Measurements from ENCODE around the gene TUT1.

DNA sequence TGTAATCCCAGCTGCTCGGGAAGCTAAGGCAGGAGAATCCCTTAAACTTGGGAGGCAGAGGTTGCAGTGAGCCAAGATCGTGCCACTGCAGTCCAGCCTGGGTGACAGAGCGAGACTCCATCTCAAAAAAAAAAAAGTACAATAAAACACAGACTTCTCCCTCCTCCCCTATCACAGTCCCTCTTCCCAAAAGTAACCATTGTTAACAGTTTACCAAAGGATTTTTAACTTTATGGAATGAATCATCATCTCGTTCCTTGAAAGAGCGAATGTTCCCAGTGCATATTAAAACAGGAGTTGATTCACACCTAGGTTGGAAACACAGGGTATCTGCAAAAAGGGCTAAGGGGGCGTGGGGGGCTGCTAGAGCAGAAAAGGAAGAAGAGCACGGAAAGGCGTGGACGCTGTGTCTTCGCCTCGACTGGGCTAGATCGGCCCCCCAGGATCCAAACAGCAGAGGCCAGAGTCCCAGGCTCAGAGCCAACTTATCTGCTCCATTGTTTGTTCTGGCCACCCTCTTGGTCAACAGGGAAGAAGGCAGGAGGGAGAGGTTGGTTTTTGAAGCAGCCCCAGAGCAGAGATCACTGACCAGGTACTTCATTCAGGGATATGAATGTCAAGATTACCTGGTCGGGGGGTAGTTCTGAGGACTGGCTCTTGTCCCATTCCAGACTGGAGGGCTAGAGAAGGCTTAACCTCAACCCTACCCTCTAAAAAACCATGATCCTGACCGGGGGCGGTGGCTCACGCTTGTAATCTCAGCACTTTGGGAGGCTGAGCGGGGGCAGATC, 42.6 kb downstream of the TUT1 start:
- TF ChIP-seq, protein P1, sequence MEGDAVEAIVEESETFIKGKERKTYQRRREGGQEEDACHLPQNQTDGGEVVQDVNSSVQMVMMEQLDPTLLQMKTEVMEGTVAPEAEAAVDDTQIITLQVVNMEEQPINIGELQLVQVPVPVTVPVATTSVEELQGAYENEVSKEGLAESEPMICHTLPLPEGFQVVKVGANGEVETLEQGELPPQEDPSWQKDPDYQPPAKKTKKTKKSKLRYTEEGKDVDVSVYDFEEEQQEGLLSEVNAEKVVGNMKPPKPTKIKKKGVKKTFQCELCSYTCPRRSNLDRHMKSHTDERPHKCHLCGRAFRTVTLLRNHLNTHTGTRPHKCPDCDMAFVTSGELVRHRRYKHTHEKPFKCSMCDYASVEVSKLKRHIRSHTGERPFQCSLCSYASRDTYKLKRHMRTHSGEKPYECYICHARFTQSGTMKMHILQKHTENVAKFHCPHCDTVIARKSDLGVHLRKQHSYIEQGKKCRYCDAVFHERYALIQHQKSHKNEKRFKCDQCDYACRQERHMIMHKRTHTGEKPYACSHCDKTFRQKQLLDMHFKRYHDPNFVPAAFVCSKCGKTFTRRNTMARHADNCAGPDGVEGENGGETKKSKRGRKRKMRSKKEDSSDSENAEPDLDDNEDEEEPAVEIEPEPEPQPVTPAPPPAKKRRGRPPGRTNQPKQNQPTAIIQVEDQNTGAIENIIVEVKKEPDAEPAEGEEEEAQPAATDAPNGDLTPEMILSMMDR (conservative IDR thresholded peaks at IDR 0.05; ENCODE audit: low read depth, low read length) = no peak
- TF ChIP-seq CEBPB (IDR thresholded peaks at IDR 0.05; ENCODE audit: low read depth, low read length) = no peak
